ENCODE results near the gene ERBIN. TPM values are rescaled to one million over a fixed set of nuclear protein-coding genes. Genes with fewer than 3 reads are reported as not detected.

ERBIN gene
- total and polyA plus RNA-seq, 2 of the 13 experiments (the other 11 are each of a cell fraction or from before 2014, with no cell fraction given) = 14.4 to 41.7 TPM

- no peak overlapping the region for H3K27ac ChIP-seq (ENCODE audit: extremely low read length, insufficient read depth, low read length)
- FAIRE-seq (no peak), DNase-seq (ENCODE audit: low spot score) (no peak), ATAC-seq (no peak)
- H3K9ac ChIP-seq (ENCODE audit: insufficient read depth, low read depth, low read length) = no peak overlapping the region
- H3K36me3 ChIP-seq (replicated peaks in 1 of 2; ENCODE audit: control insufficient read depth in 1 of 2, insufficient read depth in 2 of 2, low read length in 2 of 2) = peaks cover 0 to 2% of the 10 kb centered on the region in 2 experiments; a peak in 2 of 5 replicates
- no peak overlapping the region for H3K4me3 ChIP-seq (replicated peaks in 1 of 3; ENCODE audit: insufficient read depth in 1 of 3, low read depth in 2 of 3, low read length in 3 of 3)
- intact Hi-C loops (cut with micrococcal nuclease; ENCODE audit: unreplicated experiment) (no loop called here), in situ Hi-C loops (cut with HindIII; ENCODE audit: extremely low pct_ligation_motif_present, low pct_unique_long_range_greater_than_20kb) (no loop called here)
- ChIA-PET POLR2A (no interaction called here), CTCF (ENCODE audit: low intra/inter-chr PET ratio, low total read pairs) (no interaction called here)
- no peaks in the 10 kb centered on the region for H3K27me3 ChIP-seq (ENCODE audit: control insufficient read depth in 1 of 2, insufficient read depth in 2 of 2, low read length in 2 of 2)
- H3K79me2 ChIP-seq (ENCODE audit: insufficient read depth, low read length) = peaks cover 48% of the 10 kb centered on the region
- H4K20me1 ChIP-seq (ENCODE audit: insufficient read depth, low read length) = no peaks in the 10 kb centered on the region
- no peak overlapping the region for H2AFZ ChIP-seq (ENCODE audit: low read length)
- no peaks in the 10 kb centered on the region for H3K4me1 ChIP-seq (ENCODE audit: insufficient read depth, low read length)
- no peaks in the 10 kb centered on the region for H3K9me3 ChIP-seq (ENCODE audit: low read length)
- WGBS (ENCODE audit: low lambda C conversion rate) = 99% methylated on average over 4 of the region's 4 CpGs
- TF ChIP-seq RBM39 (IDR thresholded peaks at IDR 0.05; ENCODE audit: low read depth, low read length, poor library complexity, severe bottlenecking) (no peak), ATF2 (CRISPR knock-in tag; IDR thresholded peaks at IDR 0.05) (no peak), POLR2A (IDR thresholded peaks at IDR 0.05; ENCODE audit: insufficient read depth in 1 of 2, low read depth in 2 of 2, low read length in 2 of 2) (no peak), ZNF558 (CRISPR knock-in tag; IDR thresholded peaks at IDR 0.05; ENCODE audit: borderline replicate concordance) (no peak), RNF2 (conservative IDR thresholded peaks at IDR 0.05; ENCODE audit: low read depth) (no peak), DDIT3 (CRISPR knock-in tag; IDR thresholded peaks at IDR 0.05) (no peak), KAT7 (CRISPR knock-in tag; IDR thresholded peaks at IDR 0.05; ENCODE audit: borderline replicate concordance) (no peak), YEATS2 (CRISPR knock-in tag; IDR thresholded peaks at IDR 0.05; ENCODE audit: borderline replicate concordance) (no peak), TRIM22 (IDR thresholded peaks at IDR 0.05) (no peak), CEBPB (IDR thresholded peaks at IDR 0.05; ENCODE audit: borderline replicate concordance, low read depth, low read length) (no peak), ZNF10 (CRISPR knock-in tag; IDR thresholded peaks at IDR 0.05; ENCODE audit: borderline replicate concordance, low read depth) (no peak)
- BruUV-seq (replicated peaks) = no TSS peak
- no peak overlapping the region for H3K4me2 ChIP-seq (ENCODE audit: low read depth, low read length)
Measured at GRCh38 chr5:65987982-65988381, 61.6 kb downstream of the ERBIN start.

Measured in HepG2 (cell line).